Right lobe of liver (tissue), 6 donors: Measurements from ENCODE around the gene SMIM20. TPM values are rescaled to one million over a fixed set of nuclear protein-coding genes. Genes with fewer than 3 reads are reported as not detected.

Source experiments
- ATAC-seq, 4 donors: fragments of 200-7000 bp; cut with Tn5 transposase; one replicate each; pipeline ENCODE4 v1.9.1; 2020; ENCODE audit warnings: mild to moderate bottlenecking in 4 of 4, moderate library complexity in 4 of 4
- DNase-seq, 3 donors: peaks; one replicate each; pipeline ENCODE4 v3.0.0-alpha.2; 2020
- H3K27ac ChIP-seq, 3 donors: fragments of 200-600 bp; one replicate each; pipeline ENCODE4 v1.8.0; 2022
- H3K27me3 ChIP-seq, 2 donors: fragments of 200-600 bp; one replicate each; pipeline ENCODE4 v1.8.0; 2022
- H3K36me3 ChIP-seq, 4 donors: fragments of 200-600 bp; sonication (generic) in 1 of 4; one replicate each; pipeline versions ENCODE4 v1.5.1 to v1.8.0; 2017 to 2022; ENCODE audit warnings: control low read depth in 1 of 4
- H3K4me1 ChIP-seq, 4 donors: fragments of 200-600 bp; sonication (generic) in 1 of 4; one replicate each; pipeline versions ENCODE4 v1.5.1 to v1.8.0; 2017 to 2022; ENCODE audit warnings: control low read depth in 1 of 4
- H3K4me3 ChIP-seq, 3 donors: fragments of 200-600 bp; one replicate each; pipeline ENCODE4 v1.8.0; 2022
- H3K9me3 ChIP-seq, 4 donors: fragments of 200-600 bp; sonication (generic) in 1 of 4; one replicate each; pipeline versions ENCODE4 v1.5.1 to v1.8.0; 2017 to 2022; ENCODE audit warnings: control low read depth in 1 of 4
- CTCF ChIP-seq, 4 donors: fragments of 200-600 bp in 3 of 4; fragments of 450-650 bp in 1 of 4; IDR thresholded peaks; one replicate each; pipeline versions ENCODE4 v1.5.1 to v1.8.0; 2016 to 2022; ENCODE audit warnings: antibody characterized with exemption in 4 of 4, mild to moderate bottlenecking in 2 of 4
- POLR2A ChIP-seq: fragments of 450-650 bp; IDR thresholded peaks from one replicate; pipeline ENCODE4 v1.6.1; 2017; ENCODE audit warnings: antibody characterized with exemption, mild to moderate bottlenecking
- WGBS: methylation state at CpG from one replicate; pipeline ENCODE4 v1.1.6; 2018; ENCODE audit warnings: low coverage, low lambda C conversion rate; ENCODE audit not compliant: insufficient coverage; ENCODE audit errors: missing lambda C conversion rate; 5-methylcytosine and 5-hydroxymethylcytosine counted together
- intact Hi-C, 2 donors: fragments of 100-400 bp; cut with DNase I; formaldehyde crosslinking; loops; one replicate each; pipeline versions ENCODE4 v1.11.2 to v1.14.1; 2022
- total RNA-seq, 6 experiments: library from RNA; depleted of rRNA in 2 of 6; stranded (reverse); fragments of >200 nt in 2 of 6; fragmentation: NEBNext Ultra II Directional in 3 of 6; extraction: Animal tissue kit (Norgen Biotek cat#: 25700) in 3 of 6; gene quantifications; one replicate each; pipeline versions ENCODE4 v1.1.0 to v1.2.4, GENCODE V29; 2016 to 2023
- donor health status: DM: no; HTN: yes; CAD: no.
- donor health status: DM: no; HTN: no; CAD: no.
- donor health status: DM: no; HTN: no; CAD: no.
- donor health status: DM: no; HTN: yes; CAD: no.
- donor health status: DM: no; HTN: yes; CAD: no.

The SMIM20 gene
- total RNA-seq, 6 experiments from 2014 or later: 16.0 to 32.5 (median 21.9) TPM

DNA sequence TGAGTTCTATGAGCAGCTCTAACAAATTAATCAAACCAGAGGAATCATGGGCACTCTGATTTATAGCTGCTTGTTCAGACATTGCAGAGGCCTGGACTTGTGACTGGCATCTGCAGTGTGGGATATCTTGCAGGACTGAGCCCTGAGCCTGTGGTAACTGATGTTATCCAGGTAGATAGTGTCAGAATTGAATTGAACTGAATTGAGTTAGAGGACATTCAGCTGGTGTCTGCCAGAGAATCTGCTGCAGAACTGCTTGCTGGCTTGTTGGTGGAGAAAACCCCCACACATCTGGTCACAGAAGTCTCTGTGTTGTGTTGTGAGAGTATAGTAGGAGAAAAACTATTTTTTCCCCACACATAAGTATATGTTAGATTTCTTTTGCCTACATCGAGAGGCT, 42.2 kb downstream of the SMIM20 start:
- Histone ChIP-seq H3K27ac (no peak overlapping the region), H3K9me3 (no peaks in the 10 kb centered on the region), H3K4me3 (no peak overlapping the region), H3K27me3 (no peaks in the 10 kb centered on the region), H3K36me3 (no peaks in the 10 kb centered on the region), H3K4me1 (no peaks in the 10 kb centered on the region)
- ATAC-seq (no peak), DNase-seq (no peak)
- intact Hi-C loops: no loop called here
- no peak for TF ChIP-seq CTCF (IDR thresholded peaks at IDR 0.05)
- TF ChIP-seq POLR2A: no peak
- WGBS: 100% methylated on average over 1 of the region's 1 CpG

DNA sequence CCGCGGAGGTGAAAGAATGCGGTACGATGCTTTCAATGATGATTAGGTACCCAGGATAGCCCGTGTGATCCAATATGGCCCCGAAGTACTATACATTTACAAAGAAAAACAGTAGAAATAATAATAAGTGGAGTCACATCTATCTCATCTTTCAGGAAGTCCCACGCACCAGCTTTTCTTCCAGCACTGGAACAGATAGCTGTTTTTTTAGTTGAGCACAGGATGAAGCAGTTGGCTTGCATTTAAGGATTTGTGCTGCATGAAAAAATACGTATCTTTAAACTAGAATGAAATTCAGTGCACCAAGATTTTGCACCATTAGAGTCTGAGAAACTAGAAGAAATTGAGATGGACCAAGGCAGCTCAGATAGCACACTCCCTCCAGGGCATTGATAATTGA, 44.1 kb downstream of the SMIM20 start:
- DNase-seq (no peak), ATAC-seq (no peak)
- H3K9me3 ChIP-seq: no peaks in the 10 kb centered on the region
- TF ChIP-seq POLR2A (no peak), CTCF (IDR thresholded peaks at IDR 0.05) (no peak)
- no peaks in the 10 kb centered on the region for H3K27me3 ChIP-seq
- intact Hi-C loops: no loop called here
- no peak overlapping the region for H3K27ac ChIP-seq
- H3K36me3 ChIP-seq: no peaks in the 10 kb centered on the region
- H3K4me3 ChIP-seq: no peak overlapping the region
- 80% methylated on average over 8 of the region's 8 CpGs for WGBS
- no peaks in the 10 kb centered on the region for H3K4me1 ChIP-seq

DNA sequence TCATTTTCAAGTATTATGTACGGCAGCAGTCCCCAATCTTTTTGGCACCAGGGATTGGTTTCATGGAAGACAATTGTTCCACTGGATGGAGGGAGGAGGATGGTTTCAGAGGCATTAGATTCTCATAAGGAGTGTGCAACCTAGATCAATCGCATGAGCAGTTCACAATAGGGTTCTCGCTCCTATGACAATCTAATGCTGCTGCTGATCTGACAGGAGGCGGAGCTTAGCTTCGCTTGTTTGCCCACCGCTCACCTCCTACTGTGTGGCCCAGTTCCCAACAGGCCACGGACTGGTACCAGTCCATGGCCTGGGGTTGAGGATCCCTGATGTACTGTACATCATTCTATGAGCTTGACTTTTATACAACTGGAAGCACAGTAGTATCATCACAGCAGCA, 48.4 kb downstream of the SMIM20 start:
- 93% methylated on average over 5 of the region's 7 CpGs for WGBS
- Histone ChIP-seq H3K4me3 (no peak overlapping the region), H3K36me3 (no peaks in the 10 kb centered on the region), H3K4me1 (no peaks in the 10 kb centered on the region), H3K27ac (no peak overlapping the region), H3K9me3 (no peaks in the 10 kb centered on the region), H3K27me3 (no peaks in the 10 kb centered on the region)
- TF ChIP-seq POLR2A (no peak), CTCF (IDR thresholded peaks at IDR 0.05) (no peak)
- DNase-seq: no peak
- intact Hi-C loops: no loop called here
- no peak for ATAC-seq

GRCh38 chr4:25965629-25966028, 51.6 kb downstream of the SMIM20 start:
- DNase-seq (no peak), ATAC-seq (no peak)
- Histone ChIP-seq H3K9me3 (no peaks in the 10 kb centered on the region), H3K4me3 (no peak overlapping the region), H3K36me3 (no peaks in the 10 kb centered on the region), H3K4me1 (no peaks in the 10 kb centered on the region), H3K27me3 (no peaks in the 10 kb centered on the region), H3K27ac (no peak overlapping the region)
- WGBS: 68% methylated on average over 4 of the region's 4 CpGs
- TF ChIP-seq POLR2A: no peak
- no peak for TF ChIP-seq CTCF (IDR thresholded peaks at IDR 0.05)
- intact Hi-C loops: no loop called here

DNA sequence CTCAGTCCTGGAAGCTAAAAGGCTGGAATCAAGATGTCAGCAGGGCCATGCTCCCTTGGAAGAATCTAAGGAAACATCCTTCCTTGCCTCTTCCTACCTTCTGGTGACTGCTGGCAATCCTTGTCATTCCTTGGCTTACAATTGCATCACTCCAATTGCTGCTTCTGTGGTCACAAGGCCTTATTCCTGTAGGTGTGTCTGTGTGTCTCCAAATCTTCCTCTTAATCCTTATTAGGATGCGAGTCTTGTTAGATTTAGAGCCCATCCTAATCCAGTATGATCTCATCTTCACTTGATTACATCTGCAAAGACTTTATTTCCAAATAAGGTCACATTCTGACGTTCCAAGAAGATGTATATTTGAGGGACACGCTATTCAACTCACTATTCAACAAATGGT, 52.2 kb downstream of the SMIM20 start:
- ATAC-seq (no peak), DNase-seq (no peak)
- intact Hi-C loops: no loop called here
- Histone ChIP-seq H3K27ac (no peak overlapping the region), H3K36me3 (no peaks in the 10 kb centered on the region), H3K9me3 (no peaks in the 10 kb centered on the region), H3K4me3 (no peak overlapping the region), H3K4me1 (no peaks in the 10 kb centered on the region), H3K27me3 (no peaks in the 10 kb centered on the region)
- TF ChIP-seq CTCF (IDR thresholded peaks at IDR 0.05): no peak
- no peak for TF ChIP-seq POLR2A
- WGBS: 70% methylated on average over 3 of the region's 3 CpGs
